Endothelial cell of umbilical vein (primary cell): ENCODE results near the gene ADPGK. TPM values are rescaled to one million over a fixed set of nuclear protein-coding genes. Genes with fewer than 3 reads are reported as not detected.

Experiments used
- BruUV-seq: library from RNA; stranded (reverse); fragments of 400-500 nt; replicated peaks from 2 replicates; lab custom pipeline; 2021; lab: Mats Ljungman, UMichigan
- CTCF ChIA-PET: fragments of 300-600, 350-600 bp; sonication (Branson Sonifier 250); formaldehyde crosslinking; loops from one replicate; lab custom pipeline; 2021; ENCODE audit warnings: antibody characterized with exemption, inconsistent platforms; lab: Charles Lee
- POLR2A ChIA-PET: fragments of 300-600, 350-600 bp; sonication (Branson Sonifier 250); formaldehyde crosslinking; loops from one replicate; lab custom pipeline; 2021; ENCODE audit warnings: antibody characterized with exemption, inconsistent platforms; lab: Charles Lee
- DNase-seq: peaks from one replicate; pipeline ENCODE4 v3.0.0-alpha.2; 2011; ENCODE audit warnings: low read depth, low spot score
- FAIRE-seq: peaks from 2 replicates; lab custom pipeline; 2011; peaks lifted over from hg19 to GRCh38; lab: Jason Lieb, UNC
- H2AFZ ChIP-seq: 2 replicates; pipeline ENCODE4 v1.6.0; 2012; ENCODE audit warnings: low read depth, low read length, control low read depth, inconsistent platforms
- H3K27ac ChIP-seq: 2 replicates; pipeline ENCODE4 v1.5.1; 2011; ENCODE audit warnings: low read depth, mild to moderate bottlenecking, control low read depth, low read length, moderate library complexity; ENCODE audit not compliant: insufficient read depth
- H3K27me3 ChIP-seq, 2 experiments: 2 replicates each; pipeline versions ENCODE4 v1.6.0 to v1.6.1; 2011; ENCODE audit warnings: low read length in 2 of 2, mixed read lengths in 1 of 2; ENCODE audit not compliant: control insufficient read depth in 2 of 2, insufficient read depth in 2 of 2
- H3K36me3 ChIP-seq, 2 experiments: 2 replicates in 1 of 2; 3 replicates in 1 of 2; pipeline ENCODE4 v1.5.1; 2011; ENCODE audit warnings: low read length in 2 of 2, mild to moderate bottlenecking in 1 of 2, moderate library complexity in 1 of 2; ENCODE audit not compliant: control insufficient read depth in 2 of 2, insufficient read depth in 2 of 2; ENCODE audit errors: extremely low read depth in 1 of 2
- H3K4me1 ChIP-seq: 3 replicates; pipeline ENCODE4 v1.5.1; 2011; ENCODE audit warnings: mild to moderate bottlenecking, low read length; ENCODE audit not compliant: control insufficient read depth, insufficient read depth; ENCODE audit errors: extremely low read depth
- H3K4me2 ChIP-seq: 2 replicates; pipeline ENCODE4 v1.6.1; 2011; ENCODE audit warnings: low read length, control low read depth, mixed read lengths; ENCODE audit not compliant: insufficient read depth
- H3K4me3 ChIP-seq, 3 experiments: fragments of 200-600 bp in 1 of 3; sonication (generic), shearing (Covaris generic) in 1 of 3; replicated peaks in 1 of 3; 2 replicates each; pipeline ENCODE4 v1.5.1; 2011 to 2016; ENCODE audit warnings: control low read depth in 3 of 3, low read length in 3 of 3, mild to moderate bottlenecking in 2 of 3, inconsistent platforms in 1 of 3, low read depth in 1 of 3, moderate library complexity in 1 of 3; ENCODE audit not compliant: insufficient read depth in 1 of 3
- H3K79me2 ChIP-seq: 2 replicates; pipeline ENCODE4 v1.6.0; 2012; ENCODE audit warnings: low read length, inconsistent platforms; ENCODE audit not compliant: control insufficient read depth, insufficient read depth
- H3K9ac ChIP-seq: replicated peaks from 2 replicates; pipeline ENCODE3; 2011; ENCODE audit warnings: low read length, control low read depth; ENCODE audit not compliant: insufficient read depth; ENCODE audit errors: extremely low read depth
- H3K9me1 ChIP-seq: replicated peaks from 3 replicates; pipeline ENCODE4 v1.6.0; 2011; ENCODE audit warnings: mild to moderate bottlenecking, low read length; ENCODE audit not compliant: control insufficient read depth, insufficient read depth; ENCODE audit errors: extremely low read depth
- H3K9me3 ChIP-seq: replicated peaks from 2 replicates; pipeline ENCODE4 v1.5.1; 2012; ENCODE audit warnings: low read length, inconsistent platforms; ENCODE audit not compliant: control insufficient read depth, insufficient read depth
- H4K20me1 ChIP-seq: replicated peaks from 2 replicates; pipeline ENCODE3; 2011; ENCODE audit warnings: mild to moderate bottlenecking, low read length; ENCODE audit not compliant: control insufficient read depth, insufficient read depth; ENCODE audit errors: extremely low read depth
- EZH2 ChIP-seq: IDR thresholded peaks from 2 replicates; pipeline ENCODE4 v1.6.1; 2012; ENCODE audit warnings: borderline replicate concordance, low read depth, mild to moderate bottlenecking, moderate library complexity, low read length, inconsistent platforms; ENCODE audit not compliant: severe bottlenecking
- FOS ChIP-seq: IDR thresholded peaks from 2 replicates; pipeline ENCODE4 v1.6.1; 2011; ENCODE audit warnings: mild to moderate bottlenecking, low read length, moderate library complexity, borderline replicate concordance; ENCODE audit not compliant: insufficient read depth
- GATA2 ChIP-seq: IDR thresholded peaks from 2 replicates; pipeline ENCODE4 v1.7.0; 2011; ENCODE audit warnings: low read depth, mild to moderate bottlenecking, moderate library complexity, mixed read lengths, low read length; ENCODE audit not compliant: insufficient read length, insufficient read depth
- JUN ChIP-seq: IDR thresholded peaks from 2 replicates; pipeline ENCODE4 v1.6.1; 2011; ENCODE audit warnings: borderline replicate concordance, low read depth; ENCODE audit not compliant: insufficient read length, insufficient read depth
- MYC ChIP-seq: IDR thresholded peaks from one replicate; pipeline ENCODE4 v1.6.1; 2011; ENCODE audit warnings: mild to moderate bottlenecking, low read depth, low read length
- POLR2A ChIP-seq: IDR thresholded peaks from 2 replicates; pipeline ENCODE4 v1.6.1; 2012; ENCODE audit warnings: low read depth, mild to moderate bottlenecking, control low read depth, low read length
- POLR2AphosphoS5 ChIP-seq: IDR thresholded peaks from 2 replicates; pipeline ENCODE4 v1.6.1; 2012; ENCODE audit warnings: low read depth, mild to moderate bottlenecking, control low read depth, low read length, moderate library complexity; ENCODE audit not compliant: insufficient read depth
- dilution Hi-C: fragments of 300-500 bp; cut with MboI; formaldehyde crosslinking; loops from one replicate; pipeline ENCODE4 v1.15.0; 2019; ENCODE audit warnings: low sequenced_read_pairs; ENCODE audit not compliant: extremely low pct_ligation_motif_present
- intact Hi-C: fragments of 100-400 bp; cut with micrococcal nuclease; formaldehyde crosslinking; loops from one replicate; pipeline ENCODE4 v1.10.0; 2022
- polyA plus RNA-seq, 4 experiments: library from polyadenylated mRNA; depleted of rRNA in 3 of 4; stranded (reverse) in 3 of 4; unstranded in 1 of 4; fragments of >200 nt; gene quantifications; 2 replicates each; pipeline versions ENCODE4 v1.2.1 to v1.2.3, GENCODE V29; 2011 to 2012; ENCODE audit warnings: missing spikeins in 1 of 4
- total RNA-seq: library from RNA; stranded (reverse); gene quantifications from 2 replicates; pipeline ENCODE4 v1.2.3, GENCODE V29; 2021
- TF ChIP-seq, protein P1 (sequence below): IDR thresholded peaks from 2 replicates; pipeline ENCODE4 v1.6.1; 2011; ENCODE audit not compliant: insufficient read depth, insufficient read length
- TF ChIP-seq, protein P2 (sequence below), 2 donors: IDR thresholded peaks; 1 replicate in 1 of 2; 2 replicates in 1 of 2; pipeline ENCODE4 v1.5.1; 2011; ENCODE audit warnings: low read length in 2 of 2, mild to moderate bottlenecking in 2 of 2, moderate library complexity in 2 of 2, control low read depth in 1 of 2, inconsistent platforms in 1 of 2, low read depth in 1 of 2; ENCODE audit not compliant: insufficient read depth in 1 of 2; ENCODE audit errors: extremely low read depth in 1 of 2

ADPGK gene
- total and polyA plus RNA-seq, 2 donors (not counting 3 experiments of a cell fraction or from before 2014, with no cell fraction given) = 51.0 to 57.1 TPM

DNA sequence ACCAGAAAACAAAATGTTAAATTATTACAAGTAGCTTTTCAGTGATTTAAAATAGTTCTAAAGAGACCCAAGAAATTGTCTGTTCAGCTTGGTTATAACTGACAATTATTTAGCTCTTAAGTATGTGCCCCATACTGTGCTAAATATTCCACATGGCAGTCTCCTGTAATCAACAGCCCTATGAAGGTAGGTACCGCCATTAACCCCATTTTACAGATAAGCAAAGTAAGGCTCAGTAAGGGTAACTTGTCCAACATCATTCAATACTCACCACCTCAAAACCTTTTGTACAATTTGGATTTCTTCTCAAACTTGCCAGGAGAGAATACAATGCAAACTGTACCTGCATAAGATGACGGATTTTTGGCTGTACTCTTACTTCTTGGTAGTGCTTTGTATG, 33.9 kb downstream of the ADPGK start:
- intact Hi-C loops = no loop called here
- dilution Hi-C loops = no loop called here
- no TSS peak for BruUV-seq
- H3K9me3 ChIP-seq = no peaks in the 10 kb centered on the region
- H3K9ac ChIP-seq = no peak overlapping the region
- DNase-seq = no peak
- no peak overlapping the region for H3K4me3 ChIP-seq
- no peaks in the 10 kb centered on the region for H4K20me1 ChIP-seq
- no peak overlapping the region for H3K4me2 ChIP-seq
- ChIA-PET POLR2A (no interaction called here), CTCF (interaction anchor here (2.3 to 6.9 kb wide), 2 partner anchors 10 to 27 kb away, joined by 8 to 46 read pairs; no protein-coding TSS in a partner anchor)
- H2AFZ ChIP-seq = no peak overlapping the region
- H3K27ac ChIP-seq = no peak overlapping the region
- no peaks in the 10 kb centered on the region for H3K36me3 ChIP-seq
- H3K27me3 ChIP-seq = no peaks in the 10 kb centered on the region
- TF ChIP-seq, protein P1, sequence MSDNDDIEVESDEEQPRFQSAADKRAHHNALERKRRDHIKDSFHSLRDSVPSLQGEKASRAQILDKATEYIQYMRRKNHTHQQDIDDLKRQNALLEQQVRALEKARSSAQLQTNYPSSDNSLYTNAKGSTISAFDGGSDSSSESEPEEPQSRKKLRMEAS = no peak
- TF ChIP-seq, protein P2, sequence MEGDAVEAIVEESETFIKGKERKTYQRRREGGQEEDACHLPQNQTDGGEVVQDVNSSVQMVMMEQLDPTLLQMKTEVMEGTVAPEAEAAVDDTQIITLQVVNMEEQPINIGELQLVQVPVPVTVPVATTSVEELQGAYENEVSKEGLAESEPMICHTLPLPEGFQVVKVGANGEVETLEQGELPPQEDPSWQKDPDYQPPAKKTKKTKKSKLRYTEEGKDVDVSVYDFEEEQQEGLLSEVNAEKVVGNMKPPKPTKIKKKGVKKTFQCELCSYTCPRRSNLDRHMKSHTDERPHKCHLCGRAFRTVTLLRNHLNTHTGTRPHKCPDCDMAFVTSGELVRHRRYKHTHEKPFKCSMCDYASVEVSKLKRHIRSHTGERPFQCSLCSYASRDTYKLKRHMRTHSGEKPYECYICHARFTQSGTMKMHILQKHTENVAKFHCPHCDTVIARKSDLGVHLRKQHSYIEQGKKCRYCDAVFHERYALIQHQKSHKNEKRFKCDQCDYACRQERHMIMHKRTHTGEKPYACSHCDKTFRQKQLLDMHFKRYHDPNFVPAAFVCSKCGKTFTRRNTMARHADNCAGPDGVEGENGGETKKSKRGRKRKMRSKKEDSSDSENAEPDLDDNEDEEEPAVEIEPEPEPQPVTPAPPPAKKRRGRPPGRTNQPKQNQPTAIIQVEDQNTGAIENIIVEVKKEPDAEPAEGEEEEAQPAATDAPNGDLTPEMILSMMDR (IDR thresholded peaks at IDR 0.05; ENCODE audit: extremely low read depth in 1 of 2, insufficient read depth in 1 of 2, low read depth in 1 of 2, low read length in 2 of 2) = no peak
- TF ChIP-seq POLR2AphosphoS5 (no peak), FOS (no peak), EZH2 (no peak), MYC (no peak), GATA2 (no peak), JUN (no peak), POLR2A (no peak)
- no peak for FAIRE-seq
- peaks cover 5% of the 10 kb centered on the region for H3K4me1 ChIP-seq
- H3K9me1 ChIP-seq = no peaks in the 10 kb centered on the region
- no peaks in the 10 kb centered on the region for H3K79me2 ChIP-seq
